Mucosa of descending colon (tissue), 3 donors: ENCODE results near the gene IFT27. TPM values are rescaled to one million over a fixed set of nuclear protein-coding genes. Genes with fewer than 3 reads are reported as not detected.

ENCODE experiments used
- ATAC-seq: fragments of 200-7000 bp; cut with Tn5 transposase; one replicate; pipeline ENCODE4 v1.9.1; 2020; ENCODE audit warnings: mild to moderate bottlenecking, moderate library complexity
- DNase-seq, 3 donors: peaks; one replicate each; pipeline ENCODE4 v3.0.0-alpha.2; 2020
- H3K36me3 ChIP-seq: fragments of 200-600 bp; one replicate; pipeline ENCODE4 v1.8.0; 2021; ENCODE audit warnings: low read depth, mild to moderate bottlenecking
- H3K4me1 ChIP-seq: fragments of 200-600 bp; one replicate; pipeline ENCODE4 v1.8.0; 2021; ENCODE audit warnings: low read depth, mild to moderate bottlenecking
- H3K4me3 ChIP-seq: fragments of 200-600 bp; one replicate; pipeline ENCODE4 v1.8.0; 2021; ENCODE audit warnings: mild to moderate bottlenecking
- H3K9me3 ChIP-seq: fragments of 200-600 bp; one replicate; pipeline ENCODE4 v1.8.0; 2021; ENCODE audit warnings: mild to moderate bottlenecking
- intact Hi-C, 2 donors: fragments of 100-400 bp; cut with DNase I in 1 of 2; cut with micrococcal nuclease in 1 of 2; formaldehyde crosslinking; loops; one replicate each; pipeline versions ENCODE4 v1.11.0 to v1.11.1; 2022; cut with DNase I, micrococcal nuclease
- total RNA-seq, 3 donors: library from RNA; stranded (reverse); fragmentation: NEBNext Ultra II Directional in 2 of 3; extraction: Animal tissue kit (Norgen Biotek cat#: 25700) in 2 of 3; gene quantifications; one replicate each; pipeline versions ENCODE4 v1.2.1 to v1.2.4, GENCODE V29; 2021 to 2023
- TF ChIP-seq, protein P1 (sequence below): fragments of 200-600 bp; IDR thresholded peaks from one replicate; pipeline ENCODE4 v1.8.0; 2022; ENCODE audit warnings: antibody characterized with exemption, mild to moderate bottlenecking
- donor health status: DM: no; HTN: no; CAD: no; lungs with moderate emphysema.
- donor health status: DM: no; HTN: no; CAD: no.
- donor health status: DM: no; HTN: yes; CAD: no.

The IFT27 gene
- total RNA-seq, 3 donors from 2014 or later = 29.0 to 37.2 (median 29.7) TPM

GRCh38 chr22:36806835-36807234 is 30.9 kb upstream of the IFT27 start:
- H3K4me1 ChIP-seq = no peaks in the 10 kb centered on the region
- TF ChIP-seq, protein P1, sequence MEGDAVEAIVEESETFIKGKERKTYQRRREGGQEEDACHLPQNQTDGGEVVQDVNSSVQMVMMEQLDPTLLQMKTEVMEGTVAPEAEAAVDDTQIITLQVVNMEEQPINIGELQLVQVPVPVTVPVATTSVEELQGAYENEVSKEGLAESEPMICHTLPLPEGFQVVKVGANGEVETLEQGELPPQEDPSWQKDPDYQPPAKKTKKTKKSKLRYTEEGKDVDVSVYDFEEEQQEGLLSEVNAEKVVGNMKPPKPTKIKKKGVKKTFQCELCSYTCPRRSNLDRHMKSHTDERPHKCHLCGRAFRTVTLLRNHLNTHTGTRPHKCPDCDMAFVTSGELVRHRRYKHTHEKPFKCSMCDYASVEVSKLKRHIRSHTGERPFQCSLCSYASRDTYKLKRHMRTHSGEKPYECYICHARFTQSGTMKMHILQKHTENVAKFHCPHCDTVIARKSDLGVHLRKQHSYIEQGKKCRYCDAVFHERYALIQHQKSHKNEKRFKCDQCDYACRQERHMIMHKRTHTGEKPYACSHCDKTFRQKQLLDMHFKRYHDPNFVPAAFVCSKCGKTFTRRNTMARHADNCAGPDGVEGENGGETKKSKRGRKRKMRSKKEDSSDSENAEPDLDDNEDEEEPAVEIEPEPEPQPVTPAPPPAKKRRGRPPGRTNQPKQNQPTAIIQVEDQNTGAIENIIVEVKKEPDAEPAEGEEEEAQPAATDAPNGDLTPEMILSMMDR = no peak
- no peaks in the 10 kb centered on the region for H3K36me3 ChIP-seq
- DNase-seq = no peak
- intact Hi-C loops = no loop called here
- no peak for ATAC-seq
- H3K4me3 ChIP-seq = no peak overlapping the region
- H3K9me3 ChIP-seq = no peaks in the 10 kb centered on the region

DNA sequence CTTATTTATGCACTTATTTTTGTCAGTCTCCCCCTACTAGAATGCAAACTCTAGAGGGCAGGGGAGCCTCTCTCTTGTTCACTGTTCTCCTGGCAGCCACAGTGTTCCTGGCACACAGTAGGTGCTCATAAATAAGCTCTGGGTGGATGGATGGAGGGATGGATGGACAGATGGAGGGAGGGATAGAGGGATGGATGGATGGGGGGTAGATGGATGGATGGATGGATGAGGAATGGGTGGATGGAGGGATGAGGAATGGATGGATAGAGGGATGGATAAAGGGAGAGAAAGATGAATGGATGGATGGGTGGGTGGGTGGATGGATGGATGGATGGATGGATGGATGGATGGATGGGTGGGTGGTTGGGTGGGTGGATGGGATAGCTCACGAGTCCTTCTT is 27.4 kb upstream of the IFT27 start:
- intact Hi-C loops = no loop called here
- Histone ChIP-seq H3K36me3 (no peaks in the 10 kb centered on the region), H3K4me1 (no peaks in the 10 kb centered on the region), H3K4me3 (no peak overlapping the region), H3K9me3 (no peaks in the 10 kb centered on the region)
- TF ChIP-seq, protein P1 = no peak
- DNase-seq = no peak
- ATAC-seq = no peak

DNA sequence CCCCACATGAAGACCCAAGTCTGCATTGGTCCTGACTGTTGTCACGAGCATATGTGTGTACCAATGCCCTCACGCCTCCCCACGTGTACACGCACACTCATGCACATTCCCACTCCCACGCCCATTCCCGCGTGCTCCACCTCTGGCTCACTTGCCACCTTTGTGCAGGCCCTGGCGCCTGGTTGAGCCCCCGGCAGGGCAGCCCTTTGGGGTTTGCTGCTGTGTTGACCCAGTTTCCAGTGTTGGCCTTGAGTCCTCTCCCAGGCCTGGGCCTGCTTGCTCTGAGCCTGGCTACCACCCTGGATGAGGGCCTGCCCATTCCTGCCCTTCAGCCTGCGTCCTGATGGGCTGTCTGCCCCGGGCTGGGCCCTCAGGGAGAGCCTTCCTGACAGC is 22.8 kb upstream of the IFT27 start:
- intact Hi-C loops = no loop called here
- Histone ChIP-seq H3K36me3 (no peaks in the 10 kb centered on the region), H3K4me3 (no peak overlapping the region), H3K4me1 (no peaks in the 10 kb centered on the region), H3K9me3 (no peaks in the 10 kb centered on the region)
- no peak for DNase-seq
- TF ChIP-seq, protein P1 = no peak
- ATAC-seq = no peak

DNA sequence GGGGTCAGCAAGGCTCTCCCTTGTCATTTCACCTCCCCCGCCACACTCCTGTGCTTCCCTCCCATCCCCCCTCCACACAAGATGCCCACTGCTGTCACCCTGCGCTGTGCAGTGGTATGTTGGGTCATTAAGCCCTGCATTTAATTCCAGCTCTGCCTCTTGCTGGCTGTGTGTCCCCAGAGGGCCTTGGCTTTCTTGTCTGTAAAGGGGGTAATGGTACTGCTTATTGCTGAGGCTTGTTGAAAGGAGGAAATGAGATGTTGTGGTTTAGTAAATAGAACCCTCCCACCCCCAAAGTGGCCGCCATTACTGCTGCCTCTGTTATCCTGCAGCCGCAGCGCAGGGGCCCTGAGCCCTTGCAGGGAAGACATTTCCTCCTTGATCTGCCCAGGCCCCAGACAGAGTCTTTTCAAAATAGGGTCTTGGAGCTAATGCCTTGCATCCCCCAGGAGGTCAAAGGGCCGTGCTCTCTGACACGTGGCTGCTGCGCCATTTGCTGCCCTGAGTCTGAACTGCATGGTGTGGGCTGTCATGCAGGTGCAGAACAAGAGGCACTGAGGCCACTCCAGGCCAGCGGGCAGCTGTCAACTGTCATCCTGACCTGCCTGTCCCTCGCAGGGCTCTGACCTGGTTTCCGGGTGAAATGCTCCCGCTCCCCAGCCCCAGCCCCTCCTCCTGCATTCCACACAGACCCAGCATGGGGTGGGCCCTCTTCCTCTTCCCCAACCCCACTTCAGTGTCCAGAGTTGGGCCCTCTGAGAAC is 22.2 kb upstream of the IFT27 start:
- no peak for ATAC-seq

GRCh38 chr22:36797374-36797773 is 21.5 kb upstream of the IFT27 start:
- H3K9me3 ChIP-seq = no peaks in the 10 kb centered on the region
- H3K4me1 ChIP-seq = no peaks in the 10 kb centered on the region
- no peaks in the 10 kb centered on the region for H3K36me3 ChIP-seq
- DNase-seq = no peak
- no peak overlapping the region for H3K4me3 ChIP-seq
- intact Hi-C loops = no loop called here
- ATAC-seq = no peak
- TF ChIP-seq, protein P1 = no peak

More for the DNA sequence above, 22.2 kb upstream of the IFT27 start:
- H3K9me3 ChIP-seq = no peaks in the 10 kb centered on the region
- intact Hi-C loops = no loop called here
- no peak for DNase-seq
- no peak overlapping the region for H3K4me3 ChIP-seq
- no peaks in the 10 kb centered on the region for H3K4me1 ChIP-seq
- TF ChIP-seq, protein P1 = no peak
- no peaks in the 10 kb centered on the region for H3K36me3 ChIP-seq
